Psoas muscle (tissue), 8 donors: Measurements from ENCODE around the gene STX2. TPM values are rescaled to one million over a fixed set of nuclear protein-coding genes. Genes with fewer than 3 reads are reported as not detected.
A peak's percentile ranks its signal among the peaks of the same experiment; 100 is the strongest.

Experiments
- ATAC-seq, 4 donors: fragments of 200-7000 bp; cut with Tn5 transposase; one replicate each; pipeline ENCODE4 v1.9.1; 2020; ENCODE audit warnings: moderate library complexity in 3 of 4, mild to moderate bottlenecking in 2 of 4
- DNase-seq, 2 donors: peaks; one replicate each; pipeline ENCODE4 v3.0.0-alpha.2; 2020
- H3K27ac ChIP-seq: fragments of 200-600 bp; one replicate; pipeline ENCODE4 v1.8.0; 2022
- H3K27me3 ChIP-seq, 3 donors: fragments of 200-600 bp in 1 of 3; one replicate each; pipeline versions ENCODE4 v1.6.1 to v1.8.0; 2013 to 2022; ENCODE audit warnings: low read length in 2 of 3, mild to moderate bottlenecking in 2 of 3, moderate library complexity in 1 of 3; ENCODE audit not compliant: insufficient read depth in 3 of 3
- H3K36me3 ChIP-seq, 2 donors: fragments of 200-600 bp in 1 of 2; one replicate each; pipeline versions ENCODE4 v1.6.1 to v1.8.0; 2013 to 2022; ENCODE audit warnings: low read depth in 1 of 2, mild to moderate bottlenecking in 1 of 2, moderate library complexity in 1 of 2; ENCODE audit not compliant: insufficient read depth in 1 of 2
- H3K4me1 ChIP-seq: fragments of 200-600 bp; one replicate; pipeline ENCODE4 v1.8.0; 2022
- H3K4me3 ChIP-seq: fragments of 200-600 bp; one replicate; pipeline ENCODE4 v1.8.0; 2022; ENCODE audit warnings: mild to moderate bottlenecking
- H3K9me3 ChIP-seq: fragments of 200-600 bp; one replicate; pipeline ENCODE4 v1.8.0; 2022
- WGBS, 3 donors: extraction: QIAGEN DNeasy Blood & Tissue Kit; methylation state at CpG; one replicate each; pipeline versions ENCODE4 v1.1.6 to v1.1.7; 2013; 5-methylcytosine and 5-hydroxymethylcytosine counted together
- intact Hi-C, 2 donors: fragments of 100-400 bp; cut with DNase I; formaldehyde crosslinking; loops; one replicate each; pipeline versions ENCODE4 v1.11.0 to v1.14.2; 2022
- polyA plus RNA-seq, 3 donors: library from polyadenylated mRNA; stranded (reverse); fragments of 200-250 nt; gene quantifications; one replicate each; pipeline ENCODE4 v1.2.3, GENCODE V29; 2013
- total RNA-seq, 4 donors: library from RNA; stranded (reverse); fragmentation: NEBNext Ultra II Directional in 2 of 4; extraction: Animal tissue kit (Norgen Biotek cat#: 25700) in 2 of 4; gene quantifications; one replicate each; pipeline versions ENCODE4 v1.2.1 to v1.2.4, GENCODE V29; 2021 to 2023
- TF ChIP-seq, protein P1 (sequence below): fragments of 200-600 bp; IDR thresholded peaks from one replicate; pipeline ENCODE4 v1.8.0; 2022; ENCODE audit warnings: antibody characterized with exemption
- donor health status: healthy with polysubstance abuse.
- donor health status: DM: no; HTN: no; CAD: no; lungs with moderate emphysema.
- donor health status: Bipolar disorder and iron deficiency.
- donor health status: healthy.
- donor health status: DM: yes; HTN: yes; CAD: no.
- donor health status: DM: no; HTN: no; CAD: no.
- donor health status: DM: no; HTN: no; CAD: no.
- donor health status: DM: yes; HTN: yes; CAD: no.

The STX2 gene
- total and polyA plus RNA-seq, 7 donors, result 5.4 to 11.3 (median 6.2) TPM

- no peaks in the 10 kb centered on the region for H3K36me3 ChIP-seq
- peaks cover 0 to 16% (median 0%) of the 10 kb centered on the region in 3 donors for H3K27me3 ChIP-seq
- H3K4me3 ChIP-seq, result no peak overlapping the region
- H3K4me1 ChIP-seq, result no peaks in the 10 kb centered on the region
- no peak overlapping the region for H3K27ac ChIP-seq
- TF ChIP-seq, protein P1, sequence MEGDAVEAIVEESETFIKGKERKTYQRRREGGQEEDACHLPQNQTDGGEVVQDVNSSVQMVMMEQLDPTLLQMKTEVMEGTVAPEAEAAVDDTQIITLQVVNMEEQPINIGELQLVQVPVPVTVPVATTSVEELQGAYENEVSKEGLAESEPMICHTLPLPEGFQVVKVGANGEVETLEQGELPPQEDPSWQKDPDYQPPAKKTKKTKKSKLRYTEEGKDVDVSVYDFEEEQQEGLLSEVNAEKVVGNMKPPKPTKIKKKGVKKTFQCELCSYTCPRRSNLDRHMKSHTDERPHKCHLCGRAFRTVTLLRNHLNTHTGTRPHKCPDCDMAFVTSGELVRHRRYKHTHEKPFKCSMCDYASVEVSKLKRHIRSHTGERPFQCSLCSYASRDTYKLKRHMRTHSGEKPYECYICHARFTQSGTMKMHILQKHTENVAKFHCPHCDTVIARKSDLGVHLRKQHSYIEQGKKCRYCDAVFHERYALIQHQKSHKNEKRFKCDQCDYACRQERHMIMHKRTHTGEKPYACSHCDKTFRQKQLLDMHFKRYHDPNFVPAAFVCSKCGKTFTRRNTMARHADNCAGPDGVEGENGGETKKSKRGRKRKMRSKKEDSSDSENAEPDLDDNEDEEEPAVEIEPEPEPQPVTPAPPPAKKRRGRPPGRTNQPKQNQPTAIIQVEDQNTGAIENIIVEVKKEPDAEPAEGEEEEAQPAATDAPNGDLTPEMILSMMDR, result no peak
- DNase-seq (no peak), ATAC-seq (no peak)
- 75 to 95% (median 86%) methylated on average over 14 of the region's 14 CpGs for WGBS, 3 donors
- no peaks in the 10 kb centered on the region for H3K9me3 ChIP-seq
- intact Hi-C loops, result no loop called here
Observed at GRCh38 chr12:130764475-130765185, 74.4 kb downstream of the STX2 start.

- Histone ChIP-seq H3K4me1 (no peaks in the 10 kb centered on the region), H3K9me3 (no peaks in the 10 kb centered on the region), H3K36me3 (no peaks in the 10 kb centered on the region), H3K27ac (no peak overlapping the region), H3K4me3 (no peak overlapping the region), H3K27me3 (peaks cover 0 to 16% (median 0%) of the 10 kb centered on the region in 3 donors)
- ATAC-seq (no peak), DNase-seq (no peak)
- TF ChIP-seq, protein P1, result no peak
- WGBS, 3 donors, result 95 to 98% (median 96%) methylated on average over 4 of the region's 4 CpGs
- intact Hi-C loops, result no loop called here
Observed at GRCh38 chr12:130764073-130764472, 75.0 kb downstream of the STX2 start.

- DNase-seq (no peak), ATAC-seq (no peak)
- no peak overlapping the region for H3K4me3 ChIP-seq
- intact Hi-C loops, result no loop called here
- TF ChIP-seq, protein P1, result no peak
- H3K4me1 ChIP-seq, result no peaks in the 10 kb centered on the region
- no peaks in the 10 kb centered on the region for H3K36me3 ChIP-seq
- no peaks in the 10 kb centered on the region for H3K9me3 ChIP-seq
- no peak overlapping the region for H3K27ac ChIP-seq
- H3K27me3 ChIP-seq, result peaks cover 0 to 16% (median 0%) of the 10 kb centered on the region in 3 donors
- 65 to 77% (median 69%) methylated on average over 10 of the region's 10 CpGs for WGBS, 3 donors
Observed at GRCh38 chr12:130762319-130762675, 76.8 kb downstream of the STX2 start.

- Histone ChIP-seq H3K9me3 (no peaks in the 10 kb centered on the region), H3K27me3 (peaks cover 0 to 16% (median 0%) of the 10 kb centered on the region in 3 donors), H3K36me3 (no peaks in the 10 kb centered on the region), H3K4me3 (no peak overlapping the region), H3K4me1 (no peaks in the 10 kb centered on the region), H3K27ac (no peak overlapping the region)
- TF ChIP-seq, protein P1, result peak; percentile 33
- intact Hi-C loops, result no loop called here
- ATAC-seq (peak in 1 of 4 donors; percentile 63), DNase-seq (peak in 1 of 2 donors; percentile 31)
- WGBS, 3 donors, result 36 to 39% (median 38%) methylated on average over 28 to 29 of the region's 29 CpGs
Observed at GRCh38 chr12:130761537-130762318, 77.3 kb downstream of the STX2 start.
